ENCODE results near the gene ZDHHC14. TPM values are rescaled to one million over a fixed set of nuclear protein-coding genes. Genes with fewer than 3 reads are reported as not detected.

The ZDHHC14 gene
- polyA plus RNA-seq, 1 donor (not counting 4 experiments of a cell fraction or from before 2014, with no cell fraction given): 6.4 TPM

DNA sequence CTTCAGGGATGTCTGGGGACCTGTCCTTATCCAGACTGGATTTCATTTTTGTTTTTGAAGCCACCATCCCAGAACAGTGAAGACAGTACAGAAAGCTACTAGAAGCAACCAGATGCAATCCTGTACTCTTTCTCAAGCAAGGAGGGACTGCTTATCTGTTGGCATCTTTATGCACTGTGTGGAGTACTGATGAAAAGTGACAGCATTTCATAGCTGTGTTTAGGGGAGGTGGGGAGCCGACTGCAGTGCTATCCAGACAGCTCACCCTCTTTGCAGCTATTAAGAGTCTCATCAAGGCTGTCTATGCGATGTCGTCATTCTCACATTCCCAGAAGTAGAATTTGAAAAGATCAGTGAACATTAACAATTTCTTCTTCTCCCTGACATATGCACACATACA lies 5.5 kb downstream of the ZDHHC14 start:
- peaks cover 12% of the 10 kb centered on the region for H3K4me1 ChIP-seq (ENCODE audit: control insufficient read depth, extremely low read depth, insufficient read depth, low read length)
- dilution Hi-C loops (cut with MboI; ENCODE audit: extremely low pct_ligation_motif_present, low sequenced_read_pairs): no loop called here
- no peak for FAIRE-seq

GRCh38 chr6:157388924-157389323 lies 7.9 kb downstream of the ZDHHC14 start:
- H4K20me1 ChIP-seq (ENCODE audit: control insufficient read depth, extremely low read depth, insufficient read depth, low read length): no peaks in the 10 kb centered on the region
- no peaks in the 10 kb centered on the region for H3K79me2 ChIP-seq (ENCODE audit: control insufficient read depth, insufficient read depth, low read length)
- H3K27ac ChIP-seq (ENCODE audit: control insufficient read depth, insufficient read depth, low read length): no peak overlapping the region
- H2AFZ ChIP-seq (ENCODE audit: control insufficient read depth, low read length): no peak overlapping the region
- FAIRE-seq: no peak
- H3K9me1 ChIP-seq (ENCODE audit: control insufficient read depth, extremely low read depth, insufficient read depth, low read length): no peaks in the 10 kb centered on the region
- no peak overlapping the region for H3K4me2 ChIP-seq (ENCODE audit: control insufficient read depth, extremely low read depth, insufficient read depth, low read depth, low read length)
- no peaks in the 10 kb centered on the region for H3K4me1 ChIP-seq (ENCODE audit: control insufficient read depth, extremely low read depth, insufficient read depth, low read length)
- no peak overlapping the region for H3K9ac ChIP-seq (ENCODE audit: control insufficient read depth, extremely low read depth, insufficient read depth, low read length)
- no peak for DNase-seq (ENCODE audit: low read depth, low spot score)
- no peak for TF ChIP-seq EZH2 (IDR thresholded peaks at IDR 0.05; ENCODE audit: low read length)
- TF ChIP-seq CTCF (optimal IDR thresholded peaks at IDR 0.05 in 1 of 3, IDR thresholded peaks at IDR 0.05 in 1 of 3, conservative IDR thresholded peaks at IDR 0.05 in 1 of 3; ENCODE audit: extremely low read depth in 1 of 3, insufficient read depth in 2 of 3, low read length in 3 of 3): no peak
- H3K9me3 ChIP-seq (ENCODE audit: control insufficient read depth, low read depth, low read length): peaks cover 2% of the 10 kb centered on the region
- dilution Hi-C loops (cut with MboI; ENCODE audit: extremely low pct_ligation_motif_present, low sequenced_read_pairs): no loop called here
- no peaks in the 10 kb centered on the region for H3K36me3 ChIP-seq (ENCODE audit: control insufficient read depth in 2 of 2, extremely low read depth in 1 of 2, insufficient read depth in 2 of 2, low read length in 2 of 2)
- no peaks in the 10 kb centered on the region for H3K27me3 ChIP-seq (ENCODE audit: control insufficient read depth, extremely low read depth, insufficient read depth, low read length)
- no peak overlapping the region for H3K4me3 ChIP-seq (ENCODE audit: control insufficient read depth in 2 of 3, extremely low read depth in 1 of 3, insufficient read depth in 2 of 3, low read depth in 1 of 3, low read length in 3 of 3)

More for the DNA sequence above, 5.5 kb downstream of the ZDHHC14 start:
- peaks cover 2% of the 10 kb centered on the region for H3K9me3 ChIP-seq (ENCODE audit: control insufficient read depth, low read depth, low read length)
- peaks cover 5% of the 10 kb centered on the region for H3K79me2 ChIP-seq (ENCODE audit: control insufficient read depth, insufficient read depth, low read length)
- no peak overlapping the region for H3K27ac ChIP-seq (ENCODE audit: control insufficient read depth, insufficient read depth, low read length)
- H2AFZ ChIP-seq (ENCODE audit: control insufficient read depth, low read length): no peak overlapping the region
- no peaks in the 10 kb centered on the region for H4K20me1 ChIP-seq (ENCODE audit: control insufficient read depth, extremely low read depth, insufficient read depth, low read length)
- no peak overlapping the region for H3K4me2 ChIP-seq (ENCODE audit: control insufficient read depth, extremely low read depth, insufficient read depth, low read depth, low read length)
- DNase-seq (ENCODE audit: low read depth, low spot score): no peak
- TF ChIP-seq EZH2 (IDR thresholded peaks at IDR 0.05; ENCODE audit: low read length) (no peak), CTCF (optimal IDR thresholded peaks at IDR 0.05 in 1 of 3, IDR thresholded peaks at IDR 0.05 in 1 of 3, conservative IDR thresholded peaks at IDR 0.05 in 1 of 3; ENCODE audit: extremely low read depth in 1 of 3, insufficient read depth in 2 of 3, low read length in 3 of 3) (no peak)
- H3K9ac ChIP-seq (ENCODE audit: control insufficient read depth, extremely low read depth, insufficient read depth, low read length): no peak overlapping the region
- H3K9me1 ChIP-seq (ENCODE audit: control insufficient read depth, extremely low read depth, insufficient read depth, low read length): no peaks in the 10 kb centered on the region
- no peak overlapping the region for H3K4me3 ChIP-seq (ENCODE audit: control insufficient read depth in 2 of 3, extremely low read depth in 1 of 3, insufficient read depth in 2 of 3, low read depth in 1 of 3, low read length in 3 of 3)
- H3K27me3 ChIP-seq (ENCODE audit: control insufficient read depth, extremely low read depth, insufficient read depth, low read length): no peaks in the 10 kb centered on the region
- no peaks in the 10 kb centered on the region for H3K36me3 ChIP-seq (ENCODE audit: control insufficient read depth in 2 of 2, extremely low read depth in 1 of 2, insufficient read depth in 2 of 2, low read length in 2 of 2)
